K562 (cell line): ENCODE results near the gene CATSPER4. TPM values are rescaled to one million over a fixed set of nuclear protein-coding genes. Genes with fewer than 3 reads are reported as not detected.
A peak's percentile ranks its signal among the peaks of the same experiment; 100 is the strongest.

Experiments used
- ATAC-seq: fragments of 200-7000 bp; cut with Tn5 transposase; 3 replicates; pipeline ENCODE4 v1.9.1; 2020; ENCODE audit warnings: moderate library complexity
- BruUV-seq: library from RNA; stranded (reverse); fragments of 400-500 nt; replicated peaks from 2 replicates; lab custom pipeline; 2021; lab: Mats Ljungman, UMichigan
- CTCF ChIA-PET: fragments of 300-600 bp; formaldehyde crosslinking; extraction: SDS; loops from one replicate; lab custom pipeline; 2021; ENCODE audit warnings: low intra/inter-chr PET ratio; lab: Yijun Ruan, JAX
- POLR2A ChIA-PET: fragments of 300-600, 350-650 bp; sonication (Branson Sonifier 250); formaldehyde crosslinking; extraction: SDS; loops from one replicate; lab custom pipeline; 2021; ENCODE audit warnings: antibody characterized with exemption, inconsistent platforms; lab: Yijun Ruan, JAX
- DNase-seq, 4 experiments: peaks; one replicate each; pipeline versions ENCODE4 v3.0.0 to v3.0.0-alpha.2; 2011 to 2018; ENCODE audit warnings: low spot score in 3 of 4, mixed read lengths in 3 of 4; ENCODE audit errors: extremely low read depth in 1 of 4
- FAIRE-seq: peaks from 2 replicates; lab custom pipeline; 2011; peaks lifted over from hg19 to GRCh38; lab: Jason Lieb, UNC
- H2AFZ ChIP-seq: 2 replicates; pipeline ENCODE4 v1.6.0; 2011; ENCODE audit warnings: low read depth, low read length, control low read depth, inconsistent platforms
- H3K27ac ChIP-seq: fragments of 200-600 bp; 3 replicates; pipeline ENCODE4 v1.8.0; 2011; ENCODE audit warnings: low read depth, mild to moderate bottlenecking, control low read depth, inconsistent platforms, low read length, moderate library complexity, mixed read lengths; ENCODE audit errors: extremely low read depth
- H3K27me3 ChIP-seq, 2 experiments: fragments of 300-600 bp in 1 of 2; 2 replicates in 1 of 2; 3 replicates in 1 of 2; pipeline versions ENCODE4 v1.6.0 to v1.8.0; 2011; ENCODE audit warnings: inconsistent platforms in 2 of 2, low read length in 2 of 2, mild to moderate bottlenecking in 1 of 2, mixed read lengths in 1 of 2, moderate library complexity in 1 of 2; ENCODE audit not compliant: control insufficient read depth in 2 of 2, insufficient read depth in 2 of 2
- H3K36me3 ChIP-seq: fragments of 300-600 bp; 3 replicates; pipeline ENCODE4 v1.8.0; 2011; ENCODE audit warnings: mild to moderate bottlenecking, low read length, inconsistent platforms; ENCODE audit not compliant: control insufficient read depth, insufficient read depth
- H3K4me1 ChIP-seq, 2 experiments: fragments of 200-600 bp in 1 of 2; replicated peaks in 1 of 2; 2 replicates in 1 of 2; 3 replicates in 1 of 2; pipeline versions ENCODE4 v1.5.1 to v1.8.0; 2011; ENCODE audit warnings: inconsistent platforms in 2 of 2, low read length in 2 of 2, mild to moderate bottlenecking in 1 of 2, mixed read lengths in 1 of 2, moderate library complexity in 1 of 2; ENCODE audit not compliant: control insufficient read depth in 2 of 2, insufficient read depth in 2 of 2
- H3K4me2 ChIP-seq: 2 replicates; pipeline ENCODE4 v1.6.1; 2011; ENCODE audit warnings: low read length, control low read depth, inconsistent platforms, mixed read lengths; ENCODE audit not compliant: insufficient read depth
- H3K4me3 ChIP-seq: fragments of 200-600 bp; sonication (generic), shearing (Covaris generic); 2 replicates; pipeline ENCODE4 v1.5.1; 2016; ENCODE audit warnings: control low read depth, inconsistent platforms
- H3K79me2 ChIP-seq: fragments of 200-600 bp; 3 replicates; pipeline ENCODE4 v1.8.0; 2011; ENCODE audit warnings: low read length, inconsistent platforms; ENCODE audit not compliant: control insufficient read depth, insufficient read depth
- H3K9ac ChIP-seq, 2 experiments: 2 replicates each; pipeline versions ENCODE4 v1.6.0 to v1.6.1; 2011; ENCODE audit warnings: low read depth in 2 of 2, low read length in 2 of 2, control low read depth in 1 of 2, inconsistent platforms in 1 of 2, mild to moderate bottlenecking in 1 of 2, mixed read lengths in 1 of 2; ENCODE audit not compliant: insufficient read depth in 1 of 2
- H3K9me1 ChIP-seq: one replicate; pipeline ENCODE4 v1.6.0; 2011; ENCODE audit warnings: inconsistent platforms, mild to moderate bottlenecking, low read length, moderate library complexity; ENCODE audit not compliant: control insufficient read depth, insufficient read depth
- H3K9me3 ChIP-seq: replicated peaks from 2 replicates; pipeline ENCODE4 v1.5.1; 2011; ENCODE audit warnings: low read depth, low read length, inconsistent platforms; ENCODE audit not compliant: control insufficient read depth, insufficient read depth
- H4K20me1 ChIP-seq: replicated peaks from 2 replicates; pipeline ENCODE4 v1.6.1; 2011; ENCODE audit warnings: low read length, inconsistent platforms, mixed read lengths; ENCODE audit not compliant: control insufficient read depth, insufficient read depth
- BRCA1 ChIP-seq, 2 experiments: fragments of 450-650 bp in 1 of 2; sonication (generic) in 1 of 2; formaldehyde crosslinking in 1 of 2; IDR thresholded peaks; 2 replicates each; pipeline versions ENCODE4 v1.5.0 to v1.6.1; 2017 to 2020; ENCODE audit warnings: mild to moderate bottlenecking in 1 of 2, missing genetic modification reagents in 1 of 2
- HSF4 ChIP-seq: fragments of 250-450 bp; sonication (Bioruptor Pico); IDR thresholded peaks from 2 replicates; pipeline ENCODE4 v2.1.2; 2022; ENCODE audit warnings: mild to moderate bottlenecking, moderate library complexity, borderline replicate concordance
- MNT ChIP-seq, 2 experiments: fragments of 450-650 bp; conservative IDR thresholded peaks; 2 replicates each; pipeline ENCODE4 v1.6.1; 2017; ENCODE audit warnings: mild to moderate bottlenecking in 2 of 2, moderate library complexity in 2 of 2
- NR2C2 ChIP-seq, 2 experiments: fragments of 200-800 bp in 1 of 2; sonication (Bioruptor generic) in 1 of 2; sonication (generic) in 1 of 2; formaldehyde crosslinking in 1 of 2; IDR thresholded peaks; 2 replicates each; pipeline versions ENCODE4 v1.6.1 to v1.8.0; 2016 to 2022; ENCODE audit warnings: mild to moderate bottlenecking in 1 of 2, missing compliant biosample characterization in 1 of 2, missing genetic modification characterization in 1 of 2, missing genetic modification reagents in 1 of 2
- POLR3G ChIP-seq: IDR thresholded peaks from 2 replicates; pipeline ENCODE4 v1.6.1; 2011; ENCODE audit not compliant: insufficient read length, insufficient replicate concordance; ENCODE audit errors: extremely low read depth
- TRIM24 ChIP-seq, 2 experiments: fragments of 450-650 bp; IDR thresholded peaks; 2 replicates each; pipeline ENCODE4 v1.6.1; 2016
- ZNF311 ChIP-seq: fragments of 250-450 bp; sonication (Bioruptor Pico); IDR thresholded peaks from 2 replicates; pipeline ENCODE4 v1.4.0; 2020; ENCODE audit warnings: mild to moderate bottlenecking, moderate library complexity
- ZNF717 ChIP-seq: fragments of 250-450 bp; sonication (Bioruptor Pico); IDR thresholded peaks from 2 replicates; pipeline ENCODE4 v1.5.0; 2021
- WGBS: fragments of 100-300 bp; shearing (Covaris generic); methylation state at CpG from one replicate; pipeline ENCODE4 v1.1.6; 2016; ENCODE audit warnings: low coverage, mixed read lengths; ENCODE audit not compliant: insufficient coverage; ENCODE audit errors: missing lambda C conversion rate; 5-methylcytosine and 5-hydroxymethylcytosine counted together
- in situ Hi-C: fragments of 300-500 bp; cut with MboI; formaldehyde crosslinking; loops from 4 replicates; pipeline ENCODE4 v1.15.0; 2018; ENCODE audit warnings: inconsistent platforms, mixed read lengths
- intact Hi-C: fragments of 100-400 bp; cut with micrococcal nuclease; formaldehyde crosslinking; loops from 2 replicates; pipeline ENCODE4 v1.14.2; 2022
- polyA plus RNA-seq, 8 experiments: library from polyadenylated mRNA; depleted of rRNA in 4 of 8; stranded (reverse) in 5 of 8; unstranded in 3 of 8; fragments of >200 nt; fragmentation: Nextera tagmentation in 2 of 8; fragmentation: Illumina TruSeq in 1 of 8; extraction: Ambion mirVana in 2 of 8; extraction: Trizol in 1 of 8; gene quantifications; 2 replicates each; pipeline versions ENCODE4 v1.2.1 to v1.2.3, GENCODE V29; 2011 to 2014; ENCODE audit warnings: inconsistent platforms in 1 of 8, missing spikeins in 1 of 8
- total RNA-seq, 7 experiments: library from RNA; depleted of rRNA in 6 of 7; stranded (reverse); fragments of >200 nt in 6 of 7; fragmentation: Illumina TruSeq in 2 of 7; extraction: Trizol in 2 of 7; gene quantifications; 2 replicates each; pipeline versions ENCODE4 v1.2.1 to v1.2.3, GENCODE V29; 2011 to 2021; ENCODE audit warnings: low replicate concordance in 1 of 7
- TF ChIP-seq, protein P1 (sequence below): fragments of 450-650 bp; IDR thresholded peaks from 2 replicates; pipeline ENCODE4 v1.6.1; 2016
- TF ChIP-seq, protein P2 (sequence below), 2 experiments: fragments of 450-650 bp in 1 of 2; sonication (generic) in 1 of 2; formaldehyde crosslinking in 1 of 2; IDR thresholded peaks in 1 of 2; conservative IDR thresholded peaks in 1 of 2; 2 replicates each; pipeline versions ENCODE4 v1.6.1 to v1.8.1; 2016 to 2023; ENCODE audit warnings: mild to moderate bottlenecking in 2 of 2, moderate library complexity in 2 of 2, inconsistent platforms in 1 of 2, missing genetic modification reagents in 1 of 2

The CATSPER4 gene
- total and polyA plus RNA-seq, 9 of the 15 experiments (the other 6 are each of a cell fraction or from before 2014, with no cell fraction given): 0.04 to 0.13 TPM; not detected in 7

DNA sequence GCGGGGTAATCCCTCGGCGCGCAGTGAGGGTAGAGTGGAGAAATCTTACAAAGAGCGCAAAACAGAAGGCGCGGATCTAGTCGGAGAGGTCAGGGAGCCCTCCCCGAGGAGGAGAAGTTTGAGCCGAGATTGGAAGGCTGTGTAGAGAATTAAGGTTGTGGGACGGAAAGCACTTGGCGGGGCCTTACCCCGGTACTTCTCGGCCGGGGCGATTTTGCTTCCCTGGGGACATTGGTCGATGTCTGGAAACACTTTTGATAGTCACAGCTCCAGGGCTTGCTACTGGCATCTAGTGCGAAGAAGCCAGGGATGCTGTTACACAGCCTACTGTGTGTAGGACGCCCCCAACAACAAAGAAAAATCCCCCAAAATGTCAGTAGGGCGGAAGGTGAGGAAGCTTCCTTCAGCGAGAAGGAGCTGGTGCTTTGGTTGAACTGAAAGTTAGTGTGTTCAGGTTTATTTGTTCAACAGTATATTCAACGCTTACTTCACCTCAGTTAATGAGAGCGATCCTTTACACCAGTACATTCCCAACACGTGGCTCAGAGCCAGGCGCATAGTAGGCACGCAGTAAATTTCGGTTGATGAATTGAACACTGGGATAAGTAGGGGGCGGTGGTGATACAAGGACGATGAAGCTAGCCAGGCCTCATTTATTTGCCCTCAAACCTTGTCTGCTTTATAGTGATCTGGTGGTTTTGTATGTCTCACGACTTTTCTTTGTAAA is 44.4 kb downstream of the CATSPER4 start (continued):
- no peak for TF ChIP-seq ZNF311 (CRISPR knock-in tag)

DNA sequence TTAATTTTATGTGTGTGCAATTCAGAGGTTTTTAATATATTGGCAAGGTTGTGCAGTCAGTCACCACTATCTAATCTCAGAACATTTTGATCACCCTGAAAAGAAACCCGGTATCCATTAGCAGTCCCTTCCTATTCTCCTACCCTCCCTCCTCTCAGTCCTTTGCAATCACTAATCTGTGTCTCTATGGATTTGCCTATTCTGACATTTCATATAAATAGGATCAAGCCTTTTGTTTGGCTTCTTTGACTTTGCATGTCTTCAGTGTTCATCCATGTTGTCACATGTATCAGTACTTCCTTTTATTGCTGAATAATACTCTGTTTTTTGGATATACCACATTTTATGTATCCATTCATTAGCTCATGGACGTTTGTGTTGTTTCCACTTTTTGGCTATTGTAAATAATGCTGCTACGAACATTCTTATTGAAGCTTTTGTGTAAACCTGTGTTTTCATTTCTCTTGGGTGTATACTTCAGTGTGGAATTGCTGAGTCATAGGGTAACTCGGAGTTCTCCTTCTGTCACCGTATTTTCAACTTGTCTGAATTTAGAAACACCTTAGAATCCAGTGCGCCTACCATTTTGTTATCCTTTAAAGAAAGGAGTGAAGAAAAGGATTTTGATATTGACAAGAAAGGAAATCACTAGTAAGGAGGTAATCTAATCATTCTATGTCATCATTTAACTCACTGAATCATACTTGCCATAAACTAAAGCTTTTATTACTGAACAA is 47.0 kb downstream of the CATSPER4 start:
- Histone ChIP-seq H3K4me3 (peak overlapping the region; percentile 76), H2AFZ (no peak overlapping the region), H3K9me3 (no peaks in the 10 kb centered on the region), H3K4me1 (peaks cover 12 to 22% of the 10 kb centered on the region in 2 experiments; a peak in 4 of 5 replicates), H3K36me3 (peaks cover 51% of the 10 kb centered on the region), H3K79me2 (peaks cover 88% of the 10 kb centered on the region), H3K27ac (peak overlapping the region; percentile 77), H3K27me3 (no peaks in the 10 kb centered on the region), H4K20me1 (peaks cover 23% of the 10 kb centered on the region; the same call in 1 of the 2 replicates), H3K9me1 (no peaks in the 10 kb centered on the region), H3K9ac (peak overlapping the region in 1 of 2 experiments; percentile 63; a peak in 2 of 4 replicates), H3K4me2 (peak overlapping the region; percentile 98)
- ChIA-PET CTCF (no interaction called here), POLR2A (interaction anchor here (0.6 to 6.3 kb wide), 5 partner anchors 9 to 1055 kb away, joined by 3 to 53 read pairs (median 4); no protein-coding TSS in a partner anchor)
- WGBS: 2% methylated on average over 6 of the region's 6 CpGs
- in situ Hi-C loops: no loop called here
- FAIRE-seq: peak; percentile 70
- intact Hi-C loops: loop anchor here (5.0 kb wide), 1 partner anchor 125 kb away; the partner anchor contains the start of gene PDIK1L
- BruUV-seq: no TSS peak
- no peak for ATAC-seq
- DNase-seq: peak in 2 of 4 experiments; percentile 42 to 72
- TF ChIP-seq POLR3G: no peak
- TF ChIP-seq NR2C2 (CRISPR knock-in tag; IDR thresholded peaks at IDR 0.05): no peak
- TF ChIP-seq NR2C2 (tag; IDR thresholded peaks at IDR 0.05): peak; percentile 17; the same call in 1 of the 2 replicates
- TF ChIP-seq ZNF311 (CRISPR knock-in tag): no peak
- 0 out of 4 replicates have a peak, but pooled peaks of 1 of the 2 experiments have one; percentile 19 for TF ChIP-seq TRIM24 (IDR thresholded peaks at IDR 0.05)
- TF ChIP-seq, protein P1, sequence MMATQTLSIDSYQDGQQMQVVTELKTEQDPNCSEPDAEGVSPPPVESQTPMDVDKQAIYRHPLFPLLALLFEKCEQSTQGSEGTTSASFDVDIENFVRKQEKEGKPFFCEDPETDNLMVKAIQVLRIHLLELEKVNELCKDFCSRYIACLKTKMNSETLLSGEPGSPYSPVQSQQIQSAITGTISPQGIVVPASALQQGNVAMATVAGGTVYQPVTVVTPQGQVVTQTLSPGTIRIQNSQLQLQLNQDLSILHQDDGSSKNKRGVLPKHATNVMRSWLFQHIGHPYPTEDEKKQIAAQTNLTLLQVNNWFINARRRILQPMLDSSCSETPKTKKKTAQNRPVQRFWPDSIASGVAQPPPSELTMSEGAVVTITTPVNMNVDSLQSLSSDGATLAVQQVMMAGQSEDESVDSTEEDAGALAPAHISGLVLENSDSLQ: peak; percentile 19
- no peak for TF ChIP-seq ZNF717 (CRISPR knock-in tag)
- no peak for TF ChIP-seq BRCA1 (IDR thresholded peaks at IDR 0.05)
- TF ChIP-seq BRCA1 (CRISPR knock-in tag; IDR thresholded peaks at IDR 0.05): no peak
- no peak for TF ChIP-seq HSF4 (CRISPR knock-in tag)
- TF ChIP-seq, protein P2, sequence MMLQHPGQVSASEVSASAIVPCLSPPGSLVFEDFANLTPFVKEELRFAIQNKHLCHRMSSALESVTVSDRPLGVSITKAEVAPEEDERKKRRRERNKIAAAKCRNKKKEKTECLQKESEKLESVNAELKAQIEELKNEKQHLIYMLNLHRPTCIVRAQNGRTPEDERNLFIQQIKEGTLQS (IDR thresholded peaks at IDR 0.05): peak; percentile 79
- TF ChIP-seq, protein P2 (CRISPR knock-in tag; conservative IDR thresholded peaks at IDR 0.05): 0 out of 2 replicates have a peak, but pooled peaks have one; percentile 58
- peak; percentile 55 to 69 for TF ChIP-seq MNT (conservative IDR thresholded peaks at IDR 0.05)
